HL-60 (cell line): Measurements from ENCODE around the gene ARHGAP33.

ENCODE experiments used
- GABPA ChIP-seq: IDR thresholded peaks from 2 replicates; pipeline ENCODE4 v1.6.1; 2012; ENCODE audit warnings: low read depth
- POLR2AphosphoS5 ChIP-seq: IDR thresholded peaks from 2 replicates; pipeline ENCODE4 v1.6.1; 2012; ENCODE audit warnings: low read depth
- TF ChIP-seq, protein P1 (sequence below): IDR thresholded peaks from one replicate; pipeline ENCODE4 v1.5.1; 2011; ENCODE audit warnings: low read length, control low read depth, inconsistent platforms; ENCODE audit not compliant: insufficient read depth
- TF ChIP-seq, protein P2 (sequence below): IDR thresholded peaks from 2 replicates; pipeline ENCODE4 v1.6.1; 2012; ENCODE audit warnings: low read depth; ENCODE audit not compliant: insufficient replicate concordance

DNA sequence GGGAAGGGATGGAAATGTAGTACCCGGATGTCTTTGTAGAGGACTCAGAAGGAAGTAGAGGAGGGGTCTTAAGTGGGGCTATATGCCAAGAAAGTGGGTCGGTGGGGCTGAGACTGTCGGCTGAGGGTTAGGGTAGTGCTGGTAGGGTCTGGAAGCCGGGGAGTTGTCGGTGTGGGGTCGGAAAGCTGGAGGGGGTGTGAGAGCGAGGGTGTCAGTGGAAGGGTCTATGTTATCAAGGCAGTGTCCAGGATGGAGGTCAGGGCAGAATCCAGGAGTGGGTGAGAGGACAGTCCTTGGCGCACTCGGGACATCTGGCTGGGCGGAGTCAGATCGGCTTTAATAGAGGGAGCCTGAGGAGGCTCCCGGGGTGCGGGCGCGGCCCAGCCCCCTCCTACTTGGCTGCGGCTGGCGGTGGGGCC, 20.2 kb upstream of the ARHGAP33 start:
- no peak for TF ChIP-seq GABPA
- TF ChIP-seq, protein P1, sequence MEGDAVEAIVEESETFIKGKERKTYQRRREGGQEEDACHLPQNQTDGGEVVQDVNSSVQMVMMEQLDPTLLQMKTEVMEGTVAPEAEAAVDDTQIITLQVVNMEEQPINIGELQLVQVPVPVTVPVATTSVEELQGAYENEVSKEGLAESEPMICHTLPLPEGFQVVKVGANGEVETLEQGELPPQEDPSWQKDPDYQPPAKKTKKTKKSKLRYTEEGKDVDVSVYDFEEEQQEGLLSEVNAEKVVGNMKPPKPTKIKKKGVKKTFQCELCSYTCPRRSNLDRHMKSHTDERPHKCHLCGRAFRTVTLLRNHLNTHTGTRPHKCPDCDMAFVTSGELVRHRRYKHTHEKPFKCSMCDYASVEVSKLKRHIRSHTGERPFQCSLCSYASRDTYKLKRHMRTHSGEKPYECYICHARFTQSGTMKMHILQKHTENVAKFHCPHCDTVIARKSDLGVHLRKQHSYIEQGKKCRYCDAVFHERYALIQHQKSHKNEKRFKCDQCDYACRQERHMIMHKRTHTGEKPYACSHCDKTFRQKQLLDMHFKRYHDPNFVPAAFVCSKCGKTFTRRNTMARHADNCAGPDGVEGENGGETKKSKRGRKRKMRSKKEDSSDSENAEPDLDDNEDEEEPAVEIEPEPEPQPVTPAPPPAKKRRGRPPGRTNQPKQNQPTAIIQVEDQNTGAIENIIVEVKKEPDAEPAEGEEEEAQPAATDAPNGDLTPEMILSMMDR = no peak
- TF ChIP-seq POLR2AphosphoS5 = no peak
- TF ChIP-seq, protein P2, sequence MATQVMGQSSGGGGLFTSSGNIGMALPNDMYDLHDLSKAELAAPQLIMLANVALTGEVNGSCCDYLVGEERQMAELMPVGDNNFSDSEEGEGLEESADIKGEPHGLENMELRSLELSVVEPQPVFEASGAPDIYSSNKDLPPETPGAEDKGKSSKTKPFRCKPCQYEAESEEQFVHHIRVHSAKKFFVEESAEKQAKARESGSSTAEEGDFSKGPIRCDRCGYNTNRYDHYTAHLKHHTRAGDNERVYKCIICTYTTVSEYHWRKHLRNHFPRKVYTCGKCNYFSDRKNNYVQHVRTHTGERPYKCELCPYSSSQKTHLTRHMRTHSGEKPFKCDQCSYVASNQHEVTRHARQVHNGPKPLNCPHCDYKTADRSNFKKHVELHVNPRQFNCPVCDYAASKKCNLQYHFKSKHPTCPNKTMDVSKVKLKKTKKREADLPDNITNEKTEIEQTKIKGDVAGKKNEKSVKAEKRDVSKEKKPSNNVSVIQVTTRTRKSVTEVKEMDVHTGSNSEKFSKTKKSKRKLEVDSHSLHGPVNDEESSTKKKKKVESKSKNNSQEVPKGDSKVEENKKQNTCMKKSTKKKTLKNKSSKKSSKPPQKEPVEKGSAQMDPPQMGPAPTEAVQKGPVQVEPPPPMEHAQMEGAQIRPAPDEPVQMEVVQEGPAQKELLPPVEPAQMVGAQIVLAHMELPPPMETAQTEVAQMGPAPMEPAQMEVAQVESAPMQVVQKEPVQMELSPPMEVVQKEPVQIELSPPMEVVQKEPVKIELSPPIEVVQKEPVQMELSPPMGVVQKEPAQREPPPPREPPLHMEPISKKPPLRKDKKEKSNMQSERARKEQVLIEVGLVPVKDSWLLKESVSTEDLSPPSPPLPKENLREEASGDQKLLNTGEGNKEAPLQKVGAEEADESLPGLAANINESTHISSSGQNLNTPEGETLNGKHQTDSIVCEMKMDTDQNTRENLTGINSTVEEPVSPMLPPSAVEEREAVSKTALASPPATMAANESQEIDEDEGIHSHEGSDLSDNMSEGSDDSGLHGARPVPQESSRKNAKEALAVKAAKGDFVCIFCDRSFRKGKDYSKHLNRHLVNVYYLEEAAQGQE = no peak
